Esophagus mucosa (tissue), 1 donor: ENCODE results near the gene SCLY. TPM values are rescaled to one million over a fixed set of nuclear protein-coding genes. Genes with fewer than 3 reads are reported as not detected.
A peak's percentile ranks its signal among the peaks of the same experiment; 100 is the strongest.

Experiments
- ATAC-seq: fragments of 200-7000 bp; cut with Tn5 transposase; one replicate; pipeline ENCODE4 v1.9.1; 2020
- total RNA-seq: library from RNA; stranded (reverse); gene quantifications from one replicate; pipeline ENCODE4 v1.2.4, GENCODE V29; 2023
- donor health status: DM: yes; HTN: yes; CAD: no.

The SCLY gene, protein sequence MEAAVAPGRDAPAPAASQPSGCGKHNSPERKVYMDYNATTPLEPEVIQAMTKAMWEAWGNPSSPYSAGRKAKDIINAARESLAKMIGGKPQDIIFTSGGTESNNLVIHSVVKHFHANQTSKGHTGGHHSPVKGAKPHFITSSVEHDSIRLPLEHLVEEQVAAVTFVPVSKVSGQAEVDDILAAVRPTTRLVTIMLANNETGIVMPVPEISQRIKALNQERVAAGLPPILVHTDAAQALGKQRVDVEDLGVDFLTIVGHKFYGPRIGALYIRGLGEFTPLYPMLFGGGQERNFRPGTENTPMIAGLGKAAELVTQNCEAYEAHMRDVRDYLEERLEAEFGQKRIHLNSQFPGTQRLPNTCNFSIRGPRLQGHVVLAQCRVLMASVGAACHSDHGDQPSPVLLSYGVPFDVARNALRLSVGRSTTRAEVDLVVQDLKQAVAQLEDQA
- total RNA-seq = 8.9 TPM

DNA sequence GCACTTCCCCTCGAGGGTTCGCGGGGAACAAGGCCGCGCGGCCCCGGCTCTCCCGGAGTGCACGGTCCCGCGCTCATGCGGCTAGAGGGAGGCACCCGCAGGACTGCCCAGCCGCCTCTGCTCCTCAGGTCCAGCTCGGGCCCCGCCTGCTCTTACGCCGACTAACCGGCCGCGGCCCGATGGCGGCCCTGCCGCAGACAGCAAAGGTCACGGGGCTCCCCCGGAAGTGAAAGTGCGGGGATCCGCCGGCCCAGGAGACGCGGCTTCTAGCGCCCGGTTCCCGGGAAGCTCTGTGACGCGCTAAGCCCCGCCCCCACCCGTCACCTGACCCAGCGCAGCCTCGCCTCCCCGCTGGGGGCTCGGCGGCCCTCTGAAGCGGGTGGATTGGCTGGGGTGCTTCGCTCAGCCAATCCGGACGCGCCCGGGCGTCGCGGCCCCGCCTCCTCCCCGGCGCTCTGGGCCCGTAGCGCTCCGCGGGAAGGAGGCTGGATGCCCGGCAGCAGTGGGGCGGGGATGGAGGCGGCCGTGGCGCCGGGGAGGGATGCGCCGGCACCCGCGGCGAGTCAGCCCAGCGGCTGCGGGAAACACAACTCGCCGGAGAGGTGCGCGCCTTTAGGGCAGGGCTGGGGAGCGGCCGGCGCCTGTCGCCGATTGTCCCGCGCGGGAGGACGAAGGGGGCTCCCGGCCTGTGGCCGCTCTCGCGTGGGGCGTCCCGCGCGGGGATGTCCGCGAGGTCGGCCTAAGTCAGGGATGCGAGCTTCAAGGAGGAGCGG lies at the start of gene SCLY:
Gene SCLY (plus strand): TSS at position 460 of the 773 bp plus-strand sequence. CDS start 54 bp downstream, at position 514.
- ATAC-seq = peak; percentile 100

DNA sequence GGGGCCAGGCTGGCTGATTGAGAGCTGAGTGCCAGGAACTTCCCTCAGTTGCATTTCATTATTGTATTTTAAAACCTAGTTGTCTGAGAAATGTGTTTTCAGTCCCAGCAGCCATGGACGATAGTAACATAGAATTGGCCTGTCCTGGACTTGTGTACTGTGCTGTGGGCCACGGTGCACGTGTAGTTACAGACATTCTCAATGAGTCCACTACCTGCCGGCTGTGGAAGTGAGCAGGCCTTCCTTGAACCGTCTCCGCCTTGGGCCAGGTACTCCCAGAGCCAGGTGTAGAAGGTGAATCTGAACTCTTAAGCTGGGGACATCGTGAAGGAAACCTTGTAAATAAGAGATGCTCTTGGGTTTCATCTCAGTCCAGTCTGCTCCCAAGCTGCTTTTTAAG lies 47.0 kb upstream of the SCLY start:
- no peak for ATAC-seq

DNA sequence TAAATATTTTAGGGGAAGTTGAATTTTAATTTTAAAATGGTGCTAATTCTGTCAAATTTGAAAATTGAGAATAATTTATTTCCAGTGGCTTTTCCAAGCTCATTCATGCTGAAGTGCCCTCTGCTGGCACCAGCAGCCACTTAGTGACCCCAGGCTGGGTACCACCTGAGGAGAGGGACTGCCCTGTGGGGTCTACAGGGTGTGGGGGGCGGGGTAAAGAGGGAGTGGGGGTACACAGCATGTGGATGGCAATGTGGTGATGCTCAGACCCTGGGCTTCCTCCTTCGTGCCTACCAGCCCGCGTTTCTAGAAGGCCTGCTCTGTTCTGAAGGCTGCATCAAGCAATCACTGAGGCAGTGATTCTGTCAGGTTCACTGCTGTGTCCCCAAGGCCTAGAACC lies 45.1 kb upstream of the SCLY start:
- ATAC-seq = no peak

DNA sequence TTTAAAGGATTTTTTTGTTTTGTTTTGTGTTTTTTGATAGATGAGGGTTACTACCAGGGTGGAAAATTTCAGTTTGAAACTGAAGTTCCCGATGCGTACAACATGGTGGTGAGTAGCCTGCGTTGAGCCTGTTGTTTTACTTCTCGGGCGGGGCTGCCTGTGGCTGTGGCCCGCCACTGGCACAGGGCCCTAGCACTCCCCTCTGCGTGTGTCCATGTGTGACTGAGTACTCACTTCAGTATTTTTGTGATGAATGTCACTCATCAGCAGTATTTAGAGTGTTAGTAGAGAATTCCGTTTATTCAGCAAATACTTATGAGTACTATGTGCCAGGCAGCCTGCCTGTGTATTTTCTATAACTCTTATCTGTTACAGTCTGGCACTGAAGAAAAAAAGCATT lies 44.3 kb upstream of the SCLY start:
- ATAC-seq = no peak

DNA sequence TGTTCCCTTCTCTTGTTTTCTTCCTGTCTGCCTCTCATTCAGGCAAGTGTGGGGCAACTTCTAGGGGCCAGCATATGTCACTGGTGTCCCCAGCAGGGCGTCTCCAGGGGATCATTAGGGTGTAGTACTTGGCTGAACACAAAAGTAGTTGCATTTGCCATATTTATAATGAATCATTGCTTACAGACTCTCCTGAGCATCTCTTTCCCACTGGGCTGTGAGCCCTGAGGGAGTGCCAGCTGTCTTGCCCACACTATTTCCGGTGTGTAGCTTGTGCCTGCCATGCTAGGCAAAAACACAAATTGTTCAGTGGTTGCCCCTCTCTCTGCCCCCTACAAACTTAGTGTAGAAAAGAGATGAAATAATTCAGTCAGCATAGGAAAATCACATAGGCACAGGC lies 40.8 kb upstream of the SCLY start:
- ATAC-seq = peak; percentile 70

DNA sequence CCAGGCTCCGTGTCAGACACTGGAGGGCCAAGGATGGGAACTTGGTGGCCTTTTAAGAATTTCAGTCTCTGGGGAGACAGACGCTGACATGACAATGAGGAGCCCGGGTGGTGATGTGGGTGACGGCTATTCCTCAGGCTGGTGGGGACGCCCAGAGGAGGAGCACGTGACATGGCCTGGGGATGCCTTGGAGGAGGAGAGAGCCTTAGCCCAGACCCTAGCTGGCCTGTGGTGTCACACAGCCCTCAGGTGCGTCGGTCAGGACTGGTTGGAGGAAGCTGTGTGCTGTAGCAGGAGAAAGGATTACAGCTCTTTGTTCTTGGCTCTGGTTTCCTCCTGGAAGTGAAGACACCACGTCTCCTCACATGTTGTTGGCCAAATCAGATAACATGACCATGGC lies 40.0 kb upstream of the SCLY start:
- no peak for ATAC-seq

DNA sequence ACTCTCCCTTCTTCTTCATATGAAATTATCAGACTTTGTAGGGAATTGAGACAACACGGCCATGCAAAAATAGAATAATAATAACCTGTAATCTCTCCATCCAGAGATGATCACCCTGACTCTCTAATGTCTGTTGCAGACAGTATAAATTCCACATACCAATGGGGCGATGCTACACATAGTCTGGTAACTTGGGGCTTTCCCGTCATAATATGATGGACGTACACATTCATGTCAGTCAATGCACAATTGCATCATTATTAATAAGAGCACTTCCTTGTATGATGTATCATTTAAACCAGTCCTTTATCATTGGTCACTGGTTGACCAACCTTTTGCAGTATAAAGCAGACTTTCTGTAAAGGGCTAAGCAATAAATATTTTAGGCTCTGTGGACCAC lies 39.5 kb upstream of the SCLY start:
- peak; percentile 67 for ATAC-seq

DNA sequence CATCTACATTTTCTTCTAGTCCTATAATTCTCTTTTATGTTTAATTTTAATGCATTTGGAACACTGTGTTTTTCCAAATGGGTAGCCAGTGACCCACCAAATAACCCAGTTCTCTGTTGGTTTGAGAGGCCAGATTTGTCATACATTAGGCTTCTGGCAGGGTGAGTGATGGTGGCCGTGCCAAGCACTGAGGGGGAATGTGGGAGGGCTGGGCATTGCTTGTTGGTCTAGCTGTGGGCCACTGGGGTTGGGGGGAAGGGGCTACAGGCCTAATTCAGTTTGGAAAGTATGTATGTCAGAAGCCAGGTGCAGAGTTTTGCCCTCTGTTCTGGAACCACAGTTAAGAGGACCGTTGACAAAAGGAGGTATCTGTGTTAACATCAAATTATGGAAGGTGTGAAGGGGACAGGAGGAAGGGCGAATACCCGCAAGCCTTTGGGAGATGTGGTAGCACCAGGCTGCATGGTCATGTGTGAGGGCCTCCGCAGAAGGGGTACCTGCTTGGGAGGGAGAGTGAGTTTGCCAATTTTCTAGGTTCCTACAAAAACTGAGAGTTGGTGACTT lies 38.1 kb upstream of the SCLY start:
- ATAC-seq = no peak

DNA sequence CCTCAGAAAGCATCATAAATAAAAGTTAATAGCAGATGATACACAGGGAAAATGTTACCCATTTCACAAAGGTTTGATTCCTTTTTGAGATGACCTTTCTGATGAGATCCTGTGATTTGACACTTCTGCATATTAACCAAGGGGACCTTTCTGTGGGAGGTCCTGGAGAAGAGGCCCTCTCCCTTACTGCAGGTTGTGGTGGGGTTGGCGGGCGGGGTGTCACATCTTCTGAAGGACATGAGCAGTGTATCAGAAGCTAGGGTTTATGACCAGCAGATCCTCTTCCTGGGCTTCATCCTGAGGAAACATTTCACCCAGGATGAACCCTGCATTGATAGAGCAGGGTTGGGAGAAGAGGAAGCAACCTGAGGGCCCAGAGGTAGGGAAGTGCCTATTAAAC lies 37.2 kb upstream of the SCLY start:
- ATAC-seq = no peak

DNA sequence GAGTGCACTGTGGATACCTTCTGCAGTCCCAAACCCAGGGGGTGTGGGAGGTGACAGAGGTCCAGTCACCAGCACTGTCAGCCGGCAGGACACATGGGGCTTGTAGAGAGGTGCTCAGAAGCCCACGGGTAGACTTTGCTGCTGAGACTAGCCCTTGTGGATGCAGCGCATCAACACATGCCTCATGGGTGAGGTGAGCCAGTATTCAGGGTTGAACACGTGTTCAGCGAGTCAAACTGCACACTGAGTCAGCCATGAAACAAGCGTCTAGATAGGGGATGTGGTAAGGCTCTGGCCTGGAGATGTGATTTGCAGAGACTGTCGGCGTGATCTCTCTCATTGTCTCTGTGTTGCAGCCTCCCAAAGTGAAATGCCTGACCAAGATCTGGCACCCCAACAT lies 35.8 kb upstream of the SCLY start:
- peak; percentile 94 for ATAC-seq

DNA sequence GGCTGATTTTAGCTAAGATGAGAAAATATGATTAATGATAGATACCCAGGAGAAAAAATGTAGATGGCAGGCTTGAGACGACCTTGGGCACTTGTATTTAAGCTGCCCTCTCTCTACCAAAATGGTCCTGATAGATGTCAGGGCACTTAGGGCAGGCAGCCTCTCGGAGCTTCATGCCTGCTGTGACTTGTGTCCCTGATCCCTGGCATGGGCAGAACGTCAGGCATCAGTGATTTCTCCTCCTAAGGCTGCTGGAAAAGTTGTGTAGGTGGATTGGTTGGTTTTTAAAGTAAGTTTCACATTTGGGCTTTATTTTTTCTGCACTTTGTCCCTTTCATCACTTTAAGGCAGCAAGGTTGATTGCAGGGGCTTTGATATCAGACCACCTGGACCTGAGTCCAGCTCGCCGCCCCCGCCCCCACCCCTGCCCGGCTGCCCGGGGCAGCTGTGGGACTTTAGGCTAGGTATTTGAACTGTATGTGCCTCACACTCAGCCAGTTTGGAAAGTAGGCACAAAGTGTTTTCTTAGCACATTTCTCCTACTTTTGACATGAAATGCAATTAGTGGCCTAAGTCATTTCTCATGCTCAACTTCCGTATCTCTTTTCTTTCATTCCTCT lies 35.0 kb upstream of the SCLY start:
- ATAC-seq = peak; percentile 50

DNA sequence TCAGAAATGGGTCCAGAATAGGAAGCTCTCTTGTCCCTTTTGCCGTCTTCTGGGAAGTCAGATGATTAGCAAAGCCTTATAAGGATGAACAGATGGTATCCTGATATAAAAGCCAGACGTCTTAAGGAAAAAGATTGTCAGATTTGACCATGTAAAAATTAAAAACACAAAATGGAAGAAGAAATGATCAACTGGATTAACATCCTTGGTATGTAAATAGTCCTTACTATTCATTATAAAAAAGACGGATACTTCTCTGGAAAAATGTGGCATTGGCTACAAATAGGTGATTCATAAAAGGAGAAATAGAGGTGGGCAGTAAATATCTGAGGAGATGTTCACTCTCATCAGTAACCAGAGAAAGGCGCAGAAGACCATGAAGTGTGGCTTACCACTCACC lies 33.7 kb upstream of the SCLY start:
- ATAC-seq = no peak

DNA sequence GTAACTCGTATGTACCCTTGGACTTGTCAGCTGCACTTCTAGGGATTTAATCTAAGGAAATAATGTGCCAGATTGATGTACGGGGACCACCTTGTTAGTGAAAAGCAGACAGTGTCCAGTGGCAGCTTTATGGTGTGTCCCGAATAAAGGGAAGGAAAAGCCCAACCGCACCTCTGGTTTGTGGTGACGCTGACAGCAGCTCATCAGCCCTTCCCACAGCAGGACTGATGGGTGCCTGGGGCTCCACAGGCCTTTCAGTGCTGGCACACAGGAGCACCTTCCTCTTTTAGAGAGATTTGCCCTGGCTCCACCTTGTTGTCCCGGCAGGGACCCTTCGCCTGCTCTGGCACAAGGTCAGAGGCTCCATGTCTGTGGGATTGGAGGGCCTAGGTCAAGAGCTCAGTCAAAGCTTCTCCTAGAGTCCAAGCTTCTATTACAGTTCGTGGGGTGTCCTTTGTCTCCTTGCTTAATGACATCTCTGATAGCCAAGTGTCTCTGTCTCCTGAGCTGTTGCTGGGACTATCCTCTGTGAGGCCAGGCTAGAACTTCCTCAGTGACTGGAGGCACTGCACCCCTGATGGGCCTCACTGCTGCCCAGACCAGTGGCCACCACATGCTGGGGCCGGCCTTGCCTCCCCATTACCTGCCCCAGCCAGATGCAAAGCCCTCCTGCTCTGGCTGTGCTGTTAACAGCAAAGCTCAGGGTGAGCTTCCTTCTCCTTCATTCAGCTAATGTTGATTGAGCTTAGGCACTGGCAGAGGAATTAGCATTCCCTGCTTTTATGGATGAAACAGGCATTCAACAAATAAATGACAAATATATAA lies 33.0 kb upstream of the SCLY start:
- no peak for ATAC-seq

DNA sequence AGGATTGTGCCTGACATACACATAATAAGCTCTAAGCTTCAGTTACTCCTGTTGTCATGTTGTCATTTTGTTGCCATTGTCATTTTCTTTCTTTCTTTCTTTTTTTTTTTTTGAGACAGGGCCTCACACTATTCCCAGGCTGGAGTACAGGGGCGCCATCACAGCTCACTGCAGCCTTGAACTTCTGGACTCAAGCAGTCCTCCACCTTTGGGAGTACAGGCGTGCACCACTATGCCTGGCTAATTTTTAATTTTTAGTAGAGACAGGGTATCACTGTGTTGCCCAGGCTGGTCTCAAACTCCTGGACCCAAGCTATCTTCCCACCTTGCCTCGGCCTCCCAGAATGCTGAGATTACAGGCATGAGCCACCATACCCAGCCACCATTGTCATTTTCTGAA lies 30.9 kb upstream of the SCLY start:
- ATAC-seq = no peak

DNA sequence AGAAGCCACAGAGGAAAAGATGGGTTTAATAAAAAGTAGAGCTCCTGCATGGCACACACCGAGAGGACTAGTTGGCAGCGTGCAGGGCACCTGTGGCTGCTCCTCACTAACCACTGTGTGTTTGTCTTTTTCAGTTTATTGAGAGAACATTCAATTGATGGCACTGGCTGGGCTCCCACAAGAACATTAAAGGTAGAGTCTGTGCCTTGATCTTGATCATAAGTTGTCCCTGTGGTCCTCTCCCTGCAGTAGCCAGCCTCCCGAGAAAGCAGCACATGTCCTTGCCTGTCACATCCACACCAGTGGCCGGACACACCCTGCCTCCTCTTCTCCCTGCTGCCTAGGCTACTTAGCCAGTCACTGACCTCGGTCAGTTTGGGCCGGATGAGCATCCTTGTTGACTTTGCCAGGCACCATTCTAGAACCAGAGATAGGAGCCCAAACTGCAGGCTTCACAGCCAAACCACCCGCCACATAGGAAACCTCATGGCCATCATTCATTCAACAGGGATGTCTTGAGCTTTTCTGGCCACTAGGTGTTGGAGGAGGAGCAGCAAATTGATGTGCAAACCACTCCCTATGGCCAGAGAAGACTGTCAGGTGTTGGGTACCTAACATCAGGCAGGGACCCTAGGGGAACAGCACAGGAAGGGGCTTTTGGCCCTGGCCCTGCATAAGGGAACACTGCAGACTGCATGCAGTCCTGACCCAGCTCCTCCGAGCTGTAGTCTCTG lies 30.2 kb upstream of the SCLY start:
- no peak for ATAC-seq

DNA sequence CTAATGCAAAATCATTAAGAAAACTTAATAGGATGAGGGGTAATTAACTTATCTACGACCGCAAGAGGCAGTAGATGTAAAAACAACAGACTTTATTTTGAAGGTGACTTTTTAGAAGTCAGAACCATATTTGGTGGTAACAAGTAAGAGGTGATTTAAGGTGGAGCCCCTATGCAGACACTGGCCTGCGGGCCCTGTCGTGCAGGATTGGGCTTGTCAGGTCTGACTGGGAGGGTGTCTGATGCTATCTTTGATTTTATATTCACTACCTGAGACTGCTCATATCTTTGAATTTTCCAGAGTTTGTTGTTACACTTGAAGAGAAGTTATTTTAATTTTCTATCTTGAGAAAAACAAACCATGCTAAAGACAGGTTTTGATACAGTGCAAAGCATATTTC lies 29.1 kb upstream of the SCLY start:
- peak; percentile 72 for ATAC-seq

DNA sequence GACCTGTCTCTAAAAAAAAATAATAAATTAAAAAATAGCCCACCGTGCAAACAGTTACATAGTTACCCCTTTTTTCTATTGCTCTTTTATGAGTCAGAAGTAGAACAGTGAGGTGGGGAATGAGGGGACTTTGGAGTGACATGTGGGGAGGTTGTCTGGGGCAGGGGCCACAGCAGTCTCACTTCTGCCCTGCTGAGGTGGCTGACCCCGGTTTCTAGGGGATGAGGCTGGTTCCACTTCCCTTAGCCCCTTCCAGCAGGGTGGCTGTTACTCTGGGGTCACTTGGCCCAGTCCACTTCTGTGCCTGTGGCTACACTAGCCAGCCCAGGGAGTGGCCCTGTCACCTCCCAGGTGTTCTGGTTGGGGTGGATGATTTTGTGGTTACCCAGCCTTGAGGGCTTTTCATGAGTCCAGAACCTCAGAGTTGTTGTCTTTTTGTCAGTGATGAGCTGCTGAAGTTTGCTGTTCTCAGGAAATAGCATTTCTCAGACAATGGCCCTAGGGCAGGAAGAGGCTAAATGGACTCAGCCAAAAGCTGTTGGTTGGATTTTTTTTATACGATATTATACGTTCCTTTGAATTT lies 28.0 kb upstream of the SCLY start:
- no peak for ATAC-seq

DNA sequence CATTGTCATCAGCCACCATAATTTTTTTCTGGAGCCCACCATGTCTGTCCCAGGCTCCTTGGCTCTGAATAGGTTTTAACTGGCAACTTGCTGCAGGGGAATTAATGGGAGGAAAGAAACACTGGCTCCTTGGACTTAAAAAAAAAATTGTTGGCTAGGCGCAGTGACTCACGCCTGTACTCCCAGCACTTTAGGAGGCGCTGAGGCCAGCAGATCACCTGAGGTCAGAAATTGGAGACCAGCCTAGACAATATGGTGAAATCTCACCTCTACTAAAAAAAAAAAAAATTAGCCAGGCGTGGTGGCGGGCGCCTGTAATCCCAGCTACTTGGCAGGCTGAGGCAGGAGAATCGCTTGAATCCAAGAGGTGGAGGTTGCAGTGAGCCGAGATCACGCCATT lies 26.8 kb upstream of the SCLY start:
- peak; percentile 80 for ATAC-seq

DNA sequence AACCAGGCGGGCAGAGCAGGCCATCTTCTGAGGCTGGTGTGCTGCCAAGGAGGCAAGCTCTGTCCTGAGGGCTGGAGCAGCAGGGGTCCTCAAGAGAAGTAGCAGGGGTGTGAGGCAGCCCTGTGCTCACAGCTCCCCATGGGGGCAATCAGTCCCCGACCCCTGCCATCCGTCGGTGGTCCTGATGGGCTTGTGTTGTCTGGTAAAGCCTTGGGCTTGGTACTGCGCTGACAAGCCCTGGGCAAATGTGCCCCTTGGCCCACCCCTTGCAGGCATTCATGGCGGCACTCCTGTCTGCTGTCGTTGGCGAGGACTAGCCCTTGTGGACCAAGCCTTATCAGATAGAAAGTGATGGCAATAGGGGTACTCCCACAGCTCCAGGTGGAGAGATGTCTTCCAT lies 22.6 kb upstream of the SCLY start:
- ATAC-seq = no peak

DNA sequence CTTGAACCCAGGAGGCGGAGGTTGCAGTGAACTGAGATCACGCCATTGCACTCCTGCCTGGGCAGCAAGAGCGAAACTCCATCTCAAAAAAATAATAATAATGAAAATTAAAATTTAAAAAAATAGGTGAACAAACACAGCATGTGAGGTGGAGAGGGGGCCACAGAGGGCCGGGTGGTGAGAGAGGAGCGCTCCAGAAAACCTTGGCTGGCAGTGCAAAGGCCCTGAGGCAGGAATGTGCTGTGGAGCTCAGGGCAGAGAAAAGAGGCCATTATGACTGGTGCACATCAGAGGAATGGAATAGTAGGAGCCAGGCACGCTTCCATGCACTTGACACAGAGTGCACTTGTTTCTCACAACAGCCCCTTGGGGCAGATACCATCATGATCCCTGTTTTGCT lies 21.6 kb upstream of the SCLY start:
- no peak for ATAC-seq

DNA sequence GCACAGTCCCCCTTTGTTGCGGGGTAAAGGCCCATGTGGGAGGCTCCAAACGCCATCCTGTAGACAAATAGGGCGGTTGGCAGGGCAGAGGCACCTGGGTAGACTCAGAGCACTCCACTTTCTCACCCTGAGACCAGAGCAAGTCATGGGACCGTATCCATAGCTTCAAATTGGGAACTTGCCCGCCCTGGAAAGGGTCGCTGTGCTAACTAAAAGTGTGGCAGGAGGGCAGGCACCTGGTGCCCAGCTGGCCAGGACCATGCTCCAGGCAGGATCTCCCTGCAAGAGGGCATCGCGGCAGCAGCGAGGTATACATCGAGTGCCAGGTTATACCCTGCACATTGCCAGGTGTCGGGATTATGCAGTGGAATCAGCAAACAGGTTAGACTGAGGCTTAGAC lies 20.8 kb upstream of the SCLY start:
- no peak for ATAC-seq
